WERI-Rb-1 (cell line): ENCODE results near the gene CHRNA4.

Source experiments
- DNase-seq: peaks from one replicate; pipeline ENCODE4 v3.0.0-alpha.2; 2020
- H3K27ac ChIP-seq: fragments of 250-450 bp; sonication (Bioruptor Pico); 2 replicates; pipeline ENCODE4 v1.5.1; 2020; ENCODE audit warnings: mild to moderate bottlenecking, moderate library complexity
- H3K27me3 ChIP-seq: fragments of 250-450 bp; sonication (Bioruptor Pico); 2 replicates; pipeline ENCODE4 v1.5.1; 2021; ENCODE audit warnings: mild to moderate bottlenecking, low read depth, moderate library complexity; ENCODE audit not compliant: insufficient read depth, severe bottlenecking
- H3K36me3 ChIP-seq: fragments of 250-450 bp; sonication (Bioruptor Pico); 2 replicates; pipeline ENCODE4 v1.5.1; 2020; ENCODE audit warnings: mild to moderate bottlenecking, moderate library complexity
- H3K4me3 ChIP-seq: 2 replicates; pipeline ENCODE4 v1.5.1; 2011; ENCODE audit warnings: low read depth, mild to moderate bottlenecking, control low read depth, low read length
- H3K9me3 ChIP-seq: fragments of 250-450 bp; sonication (Bioruptor Pico); 2 replicates; pipeline ENCODE4 v1.5.1; 2021; ENCODE audit warnings: mild to moderate bottlenecking, moderate library complexity; ENCODE audit not compliant: severe bottlenecking
- CTCF ChIP-seq: IDR thresholded peaks from 2 replicates; pipeline ENCODE4 v1.5.1; 2011; ENCODE audit warnings: low read depth, mild to moderate bottlenecking, control low read depth, inconsistent platforms, low read length

Gene CHRNA4

GRCh38 chr20:63350196-63350595 lies 11.0 kb downstream of the CHRNA4 start:
- Histone ChIP-seq H3K4me3 (no peak overlapping the region), H3K27me3 (no peaks in the 10 kb centered on the region), H3K36me3 (no peaks in the 10 kb centered on the region), H3K9me3 (peaks cover 9% of the 10 kb centered on the region), H3K27ac (no peak overlapping the region)
- no peak for DNase-seq
- TF ChIP-seq CTCF, result no peak

- no peak for TF ChIP-seq CTCF
- Histone ChIP-seq H3K9me3 (peaks cover 9% of the 10 kb centered on the region), H3K27ac (no peak overlapping the region), H3K4me3 (no peak overlapping the region), H3K27me3 (no peaks in the 10 kb centered on the region), H3K36me3 (no peaks in the 10 kb centered on the region)
- DNase-seq, result no peak
These were observed 11.6 kb downstream of the CHRNA4 start for GRCh38 chr20:63349516-63349895.

- peaks cover 9% of the 10 kb centered on the region for H3K9me3 ChIP-seq
- TF ChIP-seq CTCF, result no peak
- H3K27ac ChIP-seq, result no peak overlapping the region
- no peaks in the 10 kb centered on the region for H3K27me3 ChIP-seq
- no peaks in the 10 kb centered on the region for H3K36me3 ChIP-seq
- H3K4me3 ChIP-seq, result no peak overlapping the region
- no peak for DNase-seq
These were observed 12.2 kb downstream of the CHRNA4 start for GRCh38 chr20:63348828-63349515.

GRCh38 chr20:63347950-63348827 lies 13.0 kb downstream of the CHRNA4 start:
- TF ChIP-seq CTCF, result no peak

GRCh38 chr20:63347081-63347741 lies 13.9 kb downstream of the CHRNA4 start:
- no peaks in the 10 kb centered on the region for H3K27me3 ChIP-seq
- no peak for TF ChIP-seq CTCF

More at GRCh38 chr20:63347950-63348827, 13.0 kb downstream of the CHRNA4 start:
- DNase-seq, result no peak
- Histone ChIP-seq H3K36me3 (no peaks in the 10 kb centered on the region), H3K4me3 (no peak overlapping the region), H3K27me3 (no peaks in the 10 kb centered on the region), H3K9me3 (peaks cover 9% of the 10 kb centered on the region), H3K27ac (no peak overlapping the region)

More at GRCh38 chr20:63347081-63347741, 13.9 kb downstream of the CHRNA4 start:
- H3K27ac ChIP-seq, result no peak overlapping the region
- H3K36me3 ChIP-seq, result no peaks in the 10 kb centered on the region
- H3K9me3 ChIP-seq, result peaks cover 9% of the 10 kb centered on the region
- H3K4me3 ChIP-seq, result no peak overlapping the region
- DNase-seq, result no peak
